HL-60/S4 treated with retinoic acid at 250 ng/mL for 4 days and 3 days (cell line): ENCODE data around the gene CAPG.

Experiments used
- in situ Hi-C: fragments of 300-500 bp; cut with MboI; formaldehyde crosslinking; loops from 2 replicates; pipeline ENCODE4 v1.7.0; 2022; ENCODE audit warnings: low sequenced_read_pairs

CAPG gene

GRCh38 chr2:85421260-85422071 lies 11.3 kb upstream of the CAPG start:
- in situ Hi-C loops: loop anchor here (25.0 kb wide), 1 partner anchor 391 kb away; no protein-coding TSS in a partner anchor

- in situ Hi-C loops: loop anchor here (25.0 kb wide), 1 partner anchor 392 kb away; no protein-coding TSS in a partner anchor
Observed at GRCh38 chr2:85420536-85421259, 10.5 kb upstream of the CAPG start.

- in situ Hi-C loops: loop anchor here (5.0 to 25.0 kb wide), 2 partner anchors 133 to 393 kb away; no protein-coding TSS in a partner anchor
Observed at GRCh38 chr2:85419009-85419675, 9.0 kb upstream of the CAPG start.

- in situ Hi-C loops: loop anchor here (5.0 to 25.0 kb wide), 2 partner anchors 134 to 394 kb away; no protein-coding TSS in a partner anchor
Observed at GRCh38 chr2:85418132-85419008, 8.2 kb upstream of the CAPG start, which contains the start of gene SH2D6. TSS of gene SH2D6 (plus strand) at chr2:85418714. CDS start at chr2:85429466, 10,752 bp downstream.

- in situ Hi-C loops: loop anchor here (5.0 to 25.0 kb wide), 2 partner anchors 136 to 396 kb away; no protein-coding TSS in a partner anchor
Observed at GRCh38 chr2:85415980-85416650, 5.9 kb upstream of the CAPG start.

GRCh38 chr2:85414761-85415553 lies 4.8 kb upstream of the CAPG start:
- in situ Hi-C loops: loop anchor here (5.0 to 25.0 kb wide), 2 partner anchors 137 to 397 kb away; no protein-coding TSS in a partner anchor

GRCh38 chr2:85414421-85414759 lies 4.2 kb upstream of the CAPG start:
- in situ Hi-C loops: loop anchor here (25.0 kb wide), 1 partner anchor 398 kb away; no protein-coding TSS in a partner anchor

GRCh38 chr2:85413592-85414420 lies 3.6 kb upstream of the CAPG start:
- in situ Hi-C loops: loop anchor here (25.0 kb wide), 1 partner anchor 398 kb away; no protein-coding TSS in a partner anchor

GRCh38 chr2:85411405-85411748 lies 1.2 kb upstream of the CAPG start:
- in situ Hi-C loops: loop anchor here (25.0 kb wide), 1 partner anchor 401 kb away; no protein-coding TSS in a partner anchor

- in situ Hi-C loops: loop anchor here (25.0 kb wide), 1 partner anchor 402 kb away; no protein-coding TSS in a partner anchor
Observed at GRCh38 chr2:85410584-85411404, 628 bp upstream of the CAPG start.

- in situ Hi-C loops: loop anchor here (25.0 kb wide), 1 partner anchor 407 kb away; no protein-coding TSS in a partner anchor
Observed at GRCh38 chr2:85405201-85406059, 4.7 kb downstream of the CAPG start.

- in situ Hi-C loops: loop anchor here (25.0 kb wide), 1 partner anchor 410 kb away; no protein-coding TSS in a partner anchor
Observed at GRCh38 chr2:85401844-85402243, 8.3 kb downstream of the CAPG start.

GRCh38 chr2:85401464-85401805 lies 8.7 kb downstream of the CAPG start:
- in situ Hi-C loops: loop anchor here (25.0 kb wide), 1 partner anchor 411 kb away; no protein-coding TSS in a partner anchor

- in situ Hi-C loops: loop anchor here (25.0 kb wide), 1 partner anchor 411 kb away; no protein-coding TSS in a partner anchor
Observed at GRCh38 chr2:85400541-85401463, 9.4 kb downstream of the CAPG start.

- in situ Hi-C loops: loop anchor here (25.0 kb wide), 1 partner anchor 412 kb away; no protein-coding TSS in a partner anchor
Observed at GRCh38 chr2:85400023-85400422, 10.1 kb downstream of the CAPG start.
